Panc1 (cell line): ENCODE measurements around the gene ASH1L. TPM values are rescaled to one million over a fixed set of nuclear protein-coding genes. Genes with fewer than 3 reads are reported as not detected.
"Not testable (repeated sequence)": the region's sequence is repeated elsewhere in the genome, so short reads cannot be mapped to it uniquely, and the experiment has no call there.

Source experiments
- ATAC-seq: fragments of 200-7000 bp; cut with Tn5 transposase; 2 replicates; pipeline ENCODE4 v1.9.1; 2020; ENCODE audit warnings: mild to moderate bottlenecking, moderate library complexity
- BruUV-seq: library from RNA; stranded (reverse); fragments of 400-500 nt; replicated peaks from 2 replicates; lab custom pipeline; 2021; lab: Mats Ljungman, UMichigan
- CTCF ChIA-PET: fragments of 300-600 bp; sonication (Branson Sonifier 250); formaldehyde crosslinking; loops from one replicate; lab custom pipeline; 2022; ENCODE audit warnings: antibody characterized with exemption; lab: Charles Lee
- POLR2A ChIA-PET: fragments of 300-600 bp; sonication (Branson Sonifier 250); formaldehyde crosslinking; loops from one replicate; lab custom pipeline; 2022; ENCODE audit warnings: antibody characterized with exemption; lab: Charles Lee
- DNase-seq: peaks from one replicate; pipeline ENCODE4 v3.0.0-alpha.2; 2010; ENCODE audit warnings: low read depth, low spot score
- H3K27ac ChIP-seq: 2 replicates; pipeline ENCODE4 v1.5.1; 2011; ENCODE audit warnings: mild to moderate bottlenecking, low read length, inconsistent platforms
- H3K27me3 ChIP-seq: fragments of 200-500 bp; sonication (Bioruptor generic); 2 replicates; pipeline ENCODE4 v1.6.0; 2014; ENCODE audit warnings: low read length, inconsistent platforms; ENCODE audit not compliant: control insufficient read depth, insufficient read depth
- H3K36me3 ChIP-seq: fragments of 200-500 bp; sonication (Bioruptor generic); 2 replicates; pipeline ENCODE4 v1.5.1; 2014; ENCODE audit warnings: inconsistent platforms, mild to moderate bottlenecking, low read length, moderate library complexity; ENCODE audit not compliant: control insufficient read depth, insufficient read depth
- H3K4me1 ChIP-seq: 2 replicates; pipeline ENCODE4 v1.5.1; 2011; ENCODE audit warnings: inconsistent platforms, mild to moderate bottlenecking, low read length, moderate library complexity; ENCODE audit not compliant: control insufficient read depth, insufficient read depth
- H3K4me3 ChIP-seq, 2 experiments: 2 replicates each; pipeline ENCODE4 v1.5.1; 2011 to 2012; ENCODE audit warnings: low read depth in 2 of 2, low read length in 2 of 2, mild to moderate bottlenecking in 2 of 2, inconsistent platforms in 1 of 2, moderate library complexity in 1 of 2
- H3K9me3 ChIP-seq: fragments of 200-500 bp; sonication (Bioruptor generic); 2 replicates; pipeline ENCODE4 v1.5.1; 2014; ENCODE audit warnings: low read depth, mild to moderate bottlenecking, inconsistent platforms, low read length, moderate library complexity; ENCODE audit not compliant: control insufficient read depth, insufficient read depth
- POLR2AphosphoS5 ChIP-seq: IDR thresholded peaks from 2 replicates; pipeline ENCODE4 v1.6.1; 2012; ENCODE audit warnings: mild to moderate bottlenecking, low read depth, low read length, moderate library complexity
- REST ChIP-seq, 2 experiments: IDR thresholded peaks; 2 replicates each; pipeline ENCODE4 v1.6.1; 2011 to 2012; ENCODE audit warnings: low read depth in 2 of 2, control low read depth in 1 of 2, low read length in 1 of 2, mild to moderate bottlenecking in 1 of 2, moderate library complexity in 1 of 2; ENCODE audit not compliant: insufficient read depth in 1 of 2
- SIN3A ChIP-seq: IDR thresholded peaks from 2 replicates; pipeline ENCODE4 v1.6.1; 2012; ENCODE audit warnings: low read depth, mild to moderate bottlenecking, low read length, moderate library complexity, borderline replicate concordance; ENCODE audit not compliant: insufficient read depth
- TCF7L2 ChIP-seq: IDR thresholded peaks from 2 replicates; pipeline ENCODE4 v1.6.1; 2011; ENCODE audit warnings: mild to moderate bottlenecking, low read depth, low read length, inconsistent platforms
- in situ Hi-C: cut with HindIII; loops from 2 replicates; pipeline ENCODE4 v1.10.0; 2016; ENCODE audit warnings: low sequenced_read_pairs, low pct_unique_long_range_greater_than_20kb
- intact Hi-C: fragments of 100-400 bp; cut with micrococcal nuclease; formaldehyde crosslinking; loops from one replicate; pipeline ENCODE4 v1.10.0; 2022; ENCODE audit not compliant: unreplicated experiment
- total RNA-seq: library from RNA; stranded (reverse); gene quantifications from one replicate; pipeline ENCODE4 v1.2.1, GENCODE V29; 2021; ENCODE audit not compliant: unreplicated experiment
- TF ChIP-seq, protein P1 (sequence below): fragments of 450-650 bp; IDR thresholded peaks from 2 replicates; pipeline ENCODE4 v1.5.1; 2017; ENCODE audit warnings: mild to moderate bottlenecking

Gene ASH1L
- total RNA-seq, 1 experiment from 2014 or later = 40.9 TPM

DNA sequence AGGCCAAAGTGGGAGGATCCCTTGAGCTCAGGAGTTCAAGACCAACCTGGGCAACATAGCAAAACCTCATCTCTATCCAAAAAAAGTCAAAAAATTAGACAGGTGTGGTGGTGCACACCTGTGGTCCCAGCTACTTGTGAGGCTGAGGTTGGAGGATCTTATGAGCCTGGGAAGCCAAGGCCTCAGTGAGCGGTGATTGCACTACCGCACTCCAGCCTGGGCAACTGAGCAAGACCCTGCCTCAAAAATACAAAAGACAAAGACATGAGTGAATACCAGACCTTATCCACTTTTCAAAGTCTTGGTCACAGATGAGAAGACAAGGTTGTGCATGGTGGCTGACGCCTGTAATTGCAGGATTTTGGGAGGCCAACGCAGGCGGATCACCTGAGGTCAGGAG, 34.3 kb upstream of the ASH1L start:
- TF ChIP-seq, protein P1, sequence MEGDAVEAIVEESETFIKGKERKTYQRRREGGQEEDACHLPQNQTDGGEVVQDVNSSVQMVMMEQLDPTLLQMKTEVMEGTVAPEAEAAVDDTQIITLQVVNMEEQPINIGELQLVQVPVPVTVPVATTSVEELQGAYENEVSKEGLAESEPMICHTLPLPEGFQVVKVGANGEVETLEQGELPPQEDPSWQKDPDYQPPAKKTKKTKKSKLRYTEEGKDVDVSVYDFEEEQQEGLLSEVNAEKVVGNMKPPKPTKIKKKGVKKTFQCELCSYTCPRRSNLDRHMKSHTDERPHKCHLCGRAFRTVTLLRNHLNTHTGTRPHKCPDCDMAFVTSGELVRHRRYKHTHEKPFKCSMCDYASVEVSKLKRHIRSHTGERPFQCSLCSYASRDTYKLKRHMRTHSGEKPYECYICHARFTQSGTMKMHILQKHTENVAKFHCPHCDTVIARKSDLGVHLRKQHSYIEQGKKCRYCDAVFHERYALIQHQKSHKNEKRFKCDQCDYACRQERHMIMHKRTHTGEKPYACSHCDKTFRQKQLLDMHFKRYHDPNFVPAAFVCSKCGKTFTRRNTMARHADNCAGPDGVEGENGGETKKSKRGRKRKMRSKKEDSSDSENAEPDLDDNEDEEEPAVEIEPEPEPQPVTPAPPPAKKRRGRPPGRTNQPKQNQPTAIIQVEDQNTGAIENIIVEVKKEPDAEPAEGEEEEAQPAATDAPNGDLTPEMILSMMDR = no peak
- no peak for TF ChIP-seq POLR2AphosphoS5
- no peak for TF ChIP-seq REST (IDR thresholded peaks at IDR 0.05; ENCODE audit: insufficient read depth in 1 of 2, low read depth in 2 of 2, low read length in 1 of 2)
- TF ChIP-seq SIN3A = no peak
- TF ChIP-seq TCF7L2 = no peak
- ChIA-PET CTCF (no interaction called here), POLR2A (interaction anchor here (0.6 kb wide), 1 partner anchor 371 kb away, joined by 9 read pairs; no protein-coding TSS in a partner anchor)
- no peak for ATAC-seq
- Histone ChIP-seq H3K27ac (no peak overlapping the region), H3K4me1 (no peaks in the 10 kb centered on the region), H3K36me3 (no peaks in the 10 kb centered on the region), H3K9me3 (no peaks in the 10 kb centered on the region), H3K27me3 (no peaks in the 10 kb centered on the region), H3K4me3 (no peak overlapping the region)
- DNase-seq = no peak
- no TSS peak for BruUV-seq
- intact Hi-C loops = no loop called here
- in situ Hi-C loops = no loop called here

DNA sequence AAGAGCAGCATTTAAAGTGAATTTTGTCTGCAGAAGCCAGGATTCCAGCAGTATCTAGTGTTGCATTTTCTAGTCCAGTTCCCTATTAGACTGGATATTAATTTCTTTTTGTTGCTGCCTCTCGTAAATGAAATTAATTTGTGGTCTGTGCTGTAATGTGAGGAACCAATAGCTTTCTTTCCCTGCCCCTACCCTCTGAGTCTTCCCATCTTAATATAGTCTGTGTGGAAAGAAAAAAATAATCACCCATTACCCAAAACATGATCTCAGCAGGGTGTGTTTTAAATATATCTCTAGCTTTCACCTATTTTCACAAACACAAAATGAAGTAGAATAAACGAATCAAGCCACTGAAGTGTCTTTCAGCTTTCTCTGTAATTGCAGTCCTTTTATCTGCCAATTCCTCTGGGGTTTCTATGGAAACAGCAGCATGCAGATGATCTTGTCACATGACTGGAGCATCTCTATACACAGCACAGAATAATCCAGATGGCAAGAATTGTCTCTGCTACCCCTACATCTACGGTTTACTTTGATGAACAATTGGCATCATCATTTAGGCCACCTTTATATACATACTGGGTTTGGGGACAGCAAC, 33.4 kb upstream of the ASH1L start:
- H3K4me1 ChIP-seq, ATAC-seq, CTCF ChIA-PET, intact Hi-C loops, H3K4me3 ChIP-seq, BruUV-seq, H3K9me3 ChIP-seq, H3K27me3 ChIP-seq, H3K27ac ChIP-seq, H3K36me3 ChIP-seq, DNase-seq, POLR2A ChIA-PET, in situ Hi-C loops: not testable (repeated sequence)

DNA sequence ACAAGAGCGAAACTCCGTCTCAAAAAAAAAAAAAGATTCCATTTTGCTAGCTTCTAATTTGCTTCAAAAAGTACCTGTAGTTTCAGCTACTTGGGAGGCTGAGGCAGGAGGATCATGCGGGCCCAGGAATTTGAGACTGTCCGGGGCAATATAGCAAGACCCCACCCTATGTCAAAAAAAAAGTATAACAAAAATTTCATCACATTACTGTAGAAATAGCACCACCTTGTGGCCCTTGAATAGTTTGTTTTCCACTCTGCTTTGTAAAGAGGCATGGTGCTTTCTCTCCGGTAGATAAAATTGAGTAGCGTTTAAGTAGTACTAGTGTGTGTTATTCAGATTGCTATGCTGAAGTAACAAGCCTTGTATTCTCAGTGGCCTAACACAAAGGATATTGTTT, 29.2 kb upstream of the ASH1L start:
- ChIA-PET CTCF (no interaction called here), POLR2A (interaction anchor here (0.6 kb wide), 1 partner anchor 13 kb away, joined by 6 read pairs; no protein-coding TSS in a partner anchor)
- H3K4me3 ChIP-seq = no peak overlapping the region
- intact Hi-C loops = no loop called here
- no peaks in the 10 kb centered on the region for H3K9me3 ChIP-seq
- H3K27me3 ChIP-seq = no peaks in the 10 kb centered on the region
- TF ChIP-seq POLR2AphosphoS5 (no peak), TCF7L2 (no peak), REST (IDR thresholded peaks at IDR 0.05; ENCODE audit: insufficient read depth in 1 of 2, low read depth in 2 of 2, low read length in 1 of 2) (no peak), SIN3A (no peak)
- TF ChIP-seq, protein P1 = no peak
- BruUV-seq = no TSS peak
- DNase-seq (peak; percentile 27), ATAC-seq (peak; percentile 82)
- no peaks in the 10 kb centered on the region for H3K36me3 ChIP-seq
- H3K27ac ChIP-seq = no peak overlapping the region
- in situ Hi-C loops = no loop called here
- no peaks in the 10 kb centered on the region for H3K4me1 ChIP-seq
